Ishikawa (cell line): ENCODE measurements around the gene COX7A2.

Experiments used
- CEBPB ChIP-seq: IDR thresholded peaks from 2 replicates; pipeline ENCODE4 v1.6.1; 2012
- CREB1 ChIP-seq: IDR thresholded peaks from 2 replicates; pipeline ENCODE4 v1.6.1; 2012; ENCODE audit warnings: low read depth
- EGR1 ChIP-seq: IDR thresholded peaks from 2 replicates; pipeline ENCODE4 v1.6.1; 2012
- EP300 ChIP-seq: IDR thresholded peaks from 2 replicates; pipeline ENCODE4 v1.6.1; 2012; ENCODE audit warnings: borderline replicate concordance
- FOXM1 ChIP-seq: IDR thresholded peaks from 2 replicates; pipeline ENCODE4 v1.6.1; 2012; ENCODE audit warnings: low read depth, borderline replicate concordance
- MAX ChIP-seq: IDR thresholded peaks from 2 replicates; pipeline ENCODE4 v1.6.1; 2012
- NFIC ChIP-seq: IDR thresholded peaks from 2 replicates; pipeline ENCODE4 v1.6.1; 2012
- RAD21 ChIP-seq: IDR thresholded peaks from 2 replicates; pipeline ENCODE4 v1.6.1; 2012; ENCODE audit warnings: low read depth
- REST ChIP-seq: IDR thresholded peaks from 2 replicates; pipeline ENCODE4 v1.6.1; 2012; ENCODE audit warnings: low read depth, mild to moderate bottlenecking
- TAF1 ChIP-seq: IDR thresholded peaks from 2 replicates; pipeline ENCODE4 v1.6.1; 2012; ENCODE audit warnings: low read depth, mild to moderate bottlenecking
- TCF12 ChIP-seq: IDR thresholded peaks from 2 replicates; pipeline ENCODE4 v1.6.1; 2012; ENCODE audit warnings: low read depth
- TEAD4 ChIP-seq: IDR thresholded peaks from 2 replicates; pipeline ENCODE4 v1.6.1; 2012
- USF1 ChIP-seq: IDR thresholded peaks from 2 replicates; pipeline ENCODE4 v1.6.1; 2012
- YY1 ChIP-seq: IDR thresholded peaks from 2 replicates; pipeline ENCODE4 v1.6.1; 2012; ENCODE audit warnings: low read depth
- ZBTB7A ChIP-seq: IDR thresholded peaks from 2 replicates; pipeline ENCODE4 v1.6.1; 2012; ENCODE audit warnings: low read depth

The COX7A2 gene

GRCh38 chr6:75266716-75267291, 23.2 kb upstream of the COX7A2 start:
- TF ChIP-seq RAD21 = peak; percentile 52
- no peak for TF ChIP-seq CREB1

GRCh38 chr6:75263401-75263750, 19.8 kb upstream of the COX7A2 start:
- no peak for TF ChIP-seq TCF12
- TF ChIP-seq FOXM1 = no peak
- no peak for TF ChIP-seq REST
- no peak for TF ChIP-seq NFIC
- no peak for TF ChIP-seq USF1
- TF ChIP-seq EP300 = no peak
- TF ChIP-seq ZBTB7A = no peak
- TF ChIP-seq CEBPB = no peak

- no peak for TF ChIP-seq FOXM1
- TF ChIP-seq RAD21 = no peak
- TF ChIP-seq TAF1 = no peak
- no peak for TF ChIP-seq NFIC
- no peak for TF ChIP-seq USF1
- TF ChIP-seq CEBPB = no peak
- TF ChIP-seq EGR1 = no peak
- no peak for TF ChIP-seq YY1
- no peak for TF ChIP-seq ZBTB7A
- TF ChIP-seq MAX = no peak
- no peak for TF ChIP-seq CREB1
- TF ChIP-seq TEAD4 = no peak
- TF ChIP-seq TCF12 = no peak
- no peak for TF ChIP-seq EP300
- no peak for TF ChIP-seq REST
Observed at GRCh38 chr6:75262716-75263400, 19.3 kb upstream of the COX7A2 start.

GRCh38 chr6:75261299-75261698, 17.7 kb upstream of the COX7A2 start:
- TF ChIP-seq FOXM1 (no peak), YY1 (no peak), USF1 (no peak), MAX (no peak), NFIC (no peak), TEAD4 (no peak), TCF12 (no peak), REST (no peak), EP300 (no peak), TAF1 (no peak), EGR1 (no peak), RAD21 (no peak), CEBPB (no peak)
